GM10266 (cell line): ENCODE measurements around the gene SERPINB10.

Experiments
- DNase-seq: peaks from one replicate; pipeline ENCODE4 v3.0.0; 2012; ENCODE audit errors: extremely low spot score
- CTCF ChIP-seq: IDR thresholded peaks from 2 replicates; pipeline ENCODE4 v1.5.1; 2012; ENCODE audit warnings: mild to moderate bottlenecking, low read depth; ENCODE audit not compliant: control insufficient read depth, insufficient read depth; ENCODE audit errors: missing control alignments

SERPINB10 gene

DNA sequence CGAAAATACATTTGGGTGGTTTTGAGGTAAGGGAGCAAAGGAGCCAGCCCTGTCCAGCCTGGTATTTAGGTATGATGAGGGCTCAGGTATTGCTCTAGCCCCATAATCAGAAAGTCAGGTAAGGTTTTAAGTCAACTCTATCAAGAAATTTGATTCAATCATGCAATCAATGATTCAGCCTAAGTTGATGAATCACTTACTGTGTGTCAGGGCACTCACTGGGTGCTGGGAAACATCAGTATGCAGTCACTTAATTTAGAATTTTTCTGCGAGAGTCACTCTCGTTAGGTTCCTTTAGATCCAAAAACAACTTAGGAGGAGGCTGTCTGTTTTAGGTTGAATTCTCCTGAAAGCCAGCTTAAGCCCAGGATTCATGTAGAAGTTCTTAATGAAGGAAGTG, 37.9 kb upstream of the SERPINB10 start:
- TF ChIP-seq CTCF = no peak

DNA sequence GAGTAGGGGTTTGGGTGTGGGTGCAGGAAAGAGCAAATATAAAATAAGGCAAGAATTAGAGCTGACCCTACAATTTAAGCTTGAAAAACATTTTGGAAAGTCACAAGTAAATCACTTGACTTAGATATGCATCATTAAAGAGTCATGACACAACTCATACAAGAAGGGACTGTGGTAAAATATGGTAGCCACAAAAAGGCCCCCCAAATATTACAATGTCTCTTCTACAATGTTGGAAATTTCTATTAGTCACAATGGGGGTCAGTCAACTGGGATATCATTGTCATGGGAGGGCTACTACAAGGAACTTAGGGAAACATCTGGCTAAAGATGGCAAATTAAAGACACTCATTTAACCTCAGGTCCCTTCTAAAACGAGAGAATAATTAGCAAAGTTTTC, 35.9 kb upstream of the SERPINB10 start:
- DNase-seq = no peak
- no peak for TF ChIP-seq CTCF

More for the DNA sequence above, 37.9 kb upstream of the SERPINB10 start:
- no peak for DNase-seq

- TF ChIP-seq CTCF = no peak
- no peak for DNase-seq
Observed at GRCh38 chr18:63872586-63872985, 35.2 kb upstream of the SERPINB10 start.

GRCh38 chr18:63878343-63878742, 29.4 kb upstream of the SERPINB10 start:
- DNase-seq = no peak
- no peak for TF ChIP-seq CTCF

GRCh38 chr18:63878925-63879324, 28.8 kb upstream of the SERPINB10 start:
- DNase-seq = no peak

GRCh38 chr18:63879709-63880108, 28.0 kb upstream of the SERPINB10 start:
- DNase-seq = no peak
- no peak for TF ChIP-seq CTCF

More at GRCh38 chr18:63878925-63879324, 28.8 kb upstream of the SERPINB10 start:
- no peak for TF ChIP-seq CTCF

- no peak for TF ChIP-seq CTCF
- DNase-seq = peak; percentile 13
Observed at GRCh38 chr18:63881851-63882250, 25.9 kb upstream of the SERPINB10 start.
